NK-92 treated with Interleukin-12 subunit alpha and Interleukin-12 subunit beta, amount 100 ng/mL, for 24 hours (cell line): Measurements from ENCODE around the gene MB21D2.

Experiments
- DNase-seq: peaks from one replicate; lab custom pipeline; 2025; lab: John Stamatoyannopoulos, UW

Gene MB21D2

GRCh38 chr3:192923731-192924130, 6.1 kb upstream of the MB21D2 start:
- DNase-seq, result no peak

- no peak for DNase-seq
Observed at GRCh38 chr3:192921793-192922192, 4.1 kb upstream of the MB21D2 start.

GRCh38 chr3:192920411-192920810, 2.8 kb upstream of the MB21D2 start:
- DNase-seq, result no peak

- DNase-seq, result no peak
Observed at GRCh38 chr3:192919901-192920300, 2.2 kb upstream of the MB21D2 start.

GRCh38 chr3:192918275-192918588, 576 bp upstream of the MB21D2 start:
- DNase-seq, result no peak

GRCh38 chr3:192917028-192917403, 640 bp downstream of the MB21D2 start:
- DNase-seq, result no peak

- DNase-seq, result no peak
Observed at GRCh38 chr3:192916371-192917027, 1.2 kb downstream of the MB21D2 start.

GRCh38 chr3:192915722-192916121, 1.9 kb downstream of the MB21D2 start:
- no peak for DNase-seq

GRCh38 chr3:192915304-192915703, 2.4 kb downstream of the MB21D2 start:
- DNase-seq, result no peak

- DNase-seq, result no peak
Observed at GRCh38 chr3:192914848-192915247, 2.8 kb downstream of the MB21D2 start.

GRCh38 chr3:192913540-192913939, 4.1 kb downstream of the MB21D2 start:
- no peak for DNase-seq

GRCh38 chr3:192911293-192911692, 6.4 kb downstream of the MB21D2 start:
- DNase-seq, result no peak

- DNase-seq, result no peak
Observed at GRCh38 chr3:192907784-192908183, 9.9 kb downstream of the MB21D2 start.

GRCh38 chr3:192906940-192907339, 10.7 kb downstream of the MB21D2 start:
- no peak for DNase-seq

- no peak for DNase-seq
Observed at GRCh38 chr3:192905980-192906678, 11.5 kb downstream of the MB21D2 start.

- no peak for DNase-seq
Observed at GRCh38 chr3:192904632-192905289, 12.9 kb downstream of the MB21D2 start.

GRCh38 chr3:192902549-192902948, 15.1 kb downstream of the MB21D2 start:
- no peak for DNase-seq

GRCh38 chr3:192901435-192901834, 16.2 kb downstream of the MB21D2 start:
- DNase-seq, result no peak

GRCh38 chr3:192899540-192899982, 18.1 kb downstream of the MB21D2 start:
- DNase-seq, result peak; percentile 53

- no peak for DNase-seq
Observed at GRCh38 chr3:192897005-192897404, 20.7 kb downstream of the MB21D2 start.

- no peak for DNase-seq
Observed at GRCh38 chr3:192896208-192896607, 21.4 kb downstream of the MB21D2 start.

- no peak for DNase-seq
Observed at GRCh38 chr3:192894676-192895075, 23.0 kb downstream of the MB21D2 start.

GRCh38 chr3:192892981-192893700, 24.5 kb downstream of the MB21D2 start:
- peak; percentile 92 for DNase-seq
